ENCODE results near the gene SPHK2.
A peak's percentile ranks its signal among the peaks of the same experiment; 100 is the strongest.

The SPHK2 gene

DNA sequence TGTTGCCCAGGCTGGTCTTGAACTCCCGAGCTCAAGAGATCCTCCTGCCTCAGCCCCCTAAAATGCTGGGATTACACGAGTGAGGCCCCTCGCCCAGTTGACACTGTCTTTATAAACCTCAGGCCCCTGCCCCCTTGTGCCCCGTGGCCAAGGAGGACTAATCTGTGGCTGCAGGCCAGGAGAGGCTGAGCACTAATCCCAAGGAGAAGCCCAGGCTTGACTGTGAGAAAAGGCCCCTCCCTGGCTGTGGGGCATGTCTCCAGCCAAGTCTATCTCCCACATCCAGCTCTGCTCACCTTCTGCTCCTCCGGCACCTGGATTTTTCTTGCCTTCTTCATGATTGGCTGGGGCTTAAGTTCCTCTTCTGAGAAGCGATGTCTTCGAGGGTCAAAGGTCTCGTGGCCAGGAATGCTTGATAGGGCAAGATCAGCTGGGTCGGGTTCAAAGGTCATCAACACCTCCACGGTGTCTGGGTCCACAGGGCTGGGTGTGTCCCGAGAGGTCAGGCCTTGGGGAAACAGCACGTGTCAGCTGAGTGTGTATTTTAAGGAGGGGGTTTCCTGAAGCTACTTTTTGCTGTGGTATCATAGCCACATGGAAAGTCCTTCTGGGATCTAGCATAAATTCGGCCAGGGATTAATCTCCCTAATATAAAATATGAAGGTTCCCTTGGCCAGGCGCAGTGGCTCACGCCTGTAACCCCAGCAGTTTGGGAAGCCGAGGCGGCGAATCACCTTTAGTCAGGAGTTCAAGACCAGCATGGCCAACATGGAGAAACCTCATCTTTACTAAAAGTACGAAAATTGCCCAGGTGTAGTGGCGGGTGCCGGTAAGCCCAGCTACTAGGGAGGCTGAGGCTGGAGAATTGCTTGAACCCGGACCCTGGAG is 14.1 kb downstream of the SPHK2 start:
- POLR2A ChIA-PET, result interaction anchor here (1.2 kb wide), 1 partner anchor 16 kb away, joined by 3 read pairs; no protein-coding TSS in a partner anchor
- no peaks in the 10 kb centered on the region for H3K9me3 ChIP-seq (ENCODE audit: control extremely low read depth in 1 of 5, control insufficient read depth in 4 of 5, insufficient read depth in 2 of 5, low read depth in 1 of 5, low read length in 4 of 5)
- peaks cover 10 to 62% (median 53%) of the 10 kb centered on the region in 4 experiments for H3K4me1 ChIP-seq (ENCODE audit: control extremely low read depth in 1 of 4, control insufficient read depth in 4 of 4, insufficient read depth in 4 of 4, low read length in 3 of 4)
- no peaks in the 10 kb centered on the region for H3K27me3 ChIP-seq (replicated peaks in 2 of 5; ENCODE audit: control insufficient read depth in 4 of 5, insufficient read depth in 5 of 5, low read length in 4 of 5)
- WGBS (ENCODE audit: insufficient coverage), result 94% methylated on average over 17 of the region's 22 CpGs
- H3K27ac ChIP-seq (ENCODE audit: insufficient read depth in 1 of 2, low read depth in 1 of 2, low read length in 2 of 2, poor library complexity in 1 of 2, severe bottlenecking in 2 of 2), result peak overlapping the region; percentile 77 to 88
- H3K36me3 ChIP-seq (ENCODE audit: control insufficient read depth in 4 of 4, insufficient read depth in 4 of 4, low read length in 3 of 4), result peaks cover 0 to 19% (median 10%) of the 10 kb centered on the region in 4 experiments
- peak overlapping the region in 1 of 7 experiments; percentile 79 for H3K4me3 ChIP-seq (ENCODE audit: control insufficient read depth in 1 of 7, extremely low read depth in 1 of 7, insufficient read depth in 4 of 7, low read depth in 2 of 7, low read length in 6 of 7)
- no peak for DNase-seq
- CTCF ChIA-PET, result interaction anchor here (1.0 to 1.8 kb wide), 5 partner anchors 9 to 25 kb away, joined by 4 to 10 read pairs (median 6); partner anchors contain the start of genes CA11, RPL18 and SPHK2

DNA sequence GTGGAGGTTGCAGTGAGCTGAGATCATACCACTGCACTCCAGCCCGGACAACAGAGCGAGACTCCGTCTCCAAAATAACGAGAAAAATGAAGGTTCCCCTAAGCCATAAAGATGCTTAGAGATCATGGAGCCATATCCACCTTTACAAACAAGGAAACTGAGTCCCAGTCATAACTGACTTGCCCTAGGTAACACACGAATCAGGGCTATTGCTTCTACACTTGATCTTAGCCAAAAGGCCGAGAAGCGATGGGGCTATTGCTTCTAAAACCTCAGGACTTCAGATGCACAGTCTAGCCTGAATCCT is 14.7 kb downstream of the SPHK2 start:
- Histone ChIP-seq H3K27ac (ENCODE audit: insufficient read depth in 1 of 2, low read depth in 1 of 2, low read length in 2 of 2, poor library complexity in 1 of 2, severe bottlenecking in 2 of 2) (peak overlapping the region; percentile 77 to 88), H3K4me1 (ENCODE audit: control extremely low read depth in 1 of 4, control insufficient read depth in 4 of 4, insufficient read depth in 4 of 4, low read length in 3 of 4) (peaks cover 13 to 68% (median 59%) of the 10 kb centered on the region in 4 experiments), H3K4me3 (ENCODE audit: control insufficient read depth in 1 of 7, extremely low read depth in 1 of 7, insufficient read depth in 4 of 7, low read depth in 2 of 7, low read length in 6 of 7) (peak overlapping the region in 6 of 7 experiments; percentile 27 to 83 (median 60)), H3K36me3 (ENCODE audit: control insufficient read depth in 4 of 4, insufficient read depth in 4 of 4, low read length in 3 of 4) (peaks cover 0 to 16% (median 9%) of the 10 kb centered on the region in 4 experiments), H3K27me3 (replicated peaks in 2 of 5; ENCODE audit: control insufficient read depth in 4 of 5, insufficient read depth in 5 of 5, low read length in 4 of 5) (no peaks in the 10 kb centered on the region), H3K9me3 (ENCODE audit: control extremely low read depth in 1 of 5, control insufficient read depth in 4 of 5, insufficient read depth in 2 of 5, low read depth in 1 of 5, low read length in 4 of 5) (no peaks in the 10 kb centered on the region)
- WGBS (ENCODE audit: insufficient coverage), result 83% methylated on average over 7 of the region's 7 CpGs
- POLR2A ChIA-PET, result interaction anchor here (1.2 kb wide), 1 partner anchor 17 kb away, joined by 3 read pairs; no protein-coding TSS in a partner anchor
- CTCF ChIA-PET, result interaction anchor here (1.5 to 1.8 kb wide), 3 partner anchors 10 to 25 kb away, joined by 5 to 10 read pairs (median 6); partner anchors contain the start of gene CA11
- no peak for DNase-seq

DNA sequence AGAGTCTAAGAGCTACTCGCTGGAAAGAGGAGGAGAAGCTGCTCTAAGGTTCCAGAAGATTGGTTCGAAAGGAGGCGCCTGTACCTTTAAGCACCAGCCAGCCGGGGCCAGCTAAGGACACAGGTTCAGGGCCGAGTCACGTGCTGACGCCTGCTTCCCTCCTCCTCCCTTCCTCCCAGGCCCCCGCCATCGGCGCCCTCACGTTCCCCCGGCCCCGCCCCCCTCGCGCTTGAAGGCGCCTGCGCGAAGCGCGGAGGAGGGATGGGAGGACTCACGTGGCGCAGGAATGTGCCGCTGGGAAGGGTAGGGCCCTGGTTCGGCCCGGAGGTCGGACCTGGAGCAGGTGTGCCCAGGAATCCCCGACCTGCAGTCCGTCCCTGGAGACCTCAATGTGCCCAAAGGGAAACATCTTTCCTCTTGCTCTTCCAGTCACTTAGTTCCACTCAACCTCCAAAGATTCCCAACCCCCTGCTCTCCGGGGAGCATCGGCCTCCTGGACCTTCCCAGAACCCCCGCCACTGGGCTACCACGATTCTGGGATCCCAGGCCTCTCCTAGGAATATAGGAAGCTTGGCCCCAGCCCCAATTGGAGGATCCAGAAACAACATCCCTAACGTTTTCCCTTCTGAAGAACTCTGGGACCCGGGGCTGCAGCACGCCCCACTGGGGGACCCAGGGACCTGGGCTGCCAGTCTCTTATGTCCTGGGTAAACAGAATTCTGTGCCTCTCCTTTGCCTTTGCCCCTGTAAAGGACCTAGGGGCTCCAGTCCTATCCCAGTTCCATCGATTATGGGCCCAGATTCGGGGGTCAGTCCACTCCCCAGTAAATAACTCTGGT is 15.3 kb downstream of the SPHK2 start:
- ChIA-PET CTCF (interaction anchor here (1.6 to 1.8 kb wide), 2 partner anchors 11 to 26 kb away, joined by 5 to 10 read pairs; partner anchors contain the start of gene CA11), POLR2A (interaction anchor here (1.2 kb wide), 1 partner anchor 17 kb away, joined by 3 read pairs; no protein-coding TSS in a partner anchor)
- Histone ChIP-seq H3K9me3 (ENCODE audit: control extremely low read depth in 1 of 5, control insufficient read depth in 4 of 5, insufficient read depth in 2 of 5, low read depth in 1 of 5, low read length in 4 of 5) (no peaks in the 10 kb centered on the region), H3K27me3 (replicated peaks in 2 of 5; ENCODE audit: control insufficient read depth in 4 of 5, insufficient read depth in 5 of 5, low read length in 4 of 5) (no peaks in the 10 kb centered on the region), H3K4me3 (ENCODE audit: control insufficient read depth in 1 of 7, extremely low read depth in 1 of 7, insufficient read depth in 4 of 7, low read depth in 2 of 7, low read length in 6 of 7) (peak overlapping the region in 6 of 7 experiments; percentile 27 to 83 (median 76)), H3K4me1 (ENCODE audit: control extremely low read depth in 1 of 4, control insufficient read depth in 4 of 4, insufficient read depth in 4 of 4, low read length in 3 of 4) (peaks cover 13 to 70% (median 61%) of the 10 kb centered on the region in 4 experiments), H3K36me3 (ENCODE audit: control insufficient read depth in 4 of 4, insufficient read depth in 4 of 4, low read length in 3 of 4) (peaks cover 0 to 16% (median 6%) of the 10 kb centered on the region in 4 experiments), H3K27ac (ENCODE audit: insufficient read depth in 1 of 2, low read depth in 1 of 2, low read length in 2 of 2, poor library complexity in 1 of 2, severe bottlenecking in 2 of 2) (peak overlapping the region; percentile 77 to 88)
- WGBS (ENCODE audit: insufficient coverage), result 5% methylated on average over 25 of the region's 37 CpGs
- DNase-seq, result peak; percentile 93 to 97 (median 96)

- Histone ChIP-seq H3K27ac (ENCODE audit: insufficient read depth in 1 of 2, low read depth in 1 of 2, low read length in 2 of 2, poor library complexity in 1 of 2, severe bottlenecking in 2 of 2) (peak overlapping the region; percentile 64 to 88), H3K36me3 (ENCODE audit: control insufficient read depth in 4 of 4, insufficient read depth in 4 of 4, low read length in 3 of 4) (peaks cover 0 to 16% (median 6%) of the 10 kb centered on the region in 4 experiments), H3K4me3 (ENCODE audit: control insufficient read depth in 1 of 7, extremely low read depth in 1 of 7, insufficient read depth in 4 of 7, low read depth in 2 of 7, low read length in 6 of 7) (peak overlapping the region; percentile 72 to 90 (median 80)), H3K27me3 (replicated peaks in 2 of 5; ENCODE audit: control insufficient read depth in 4 of 5, insufficient read depth in 5 of 5, low read length in 4 of 5) (no peaks in the 10 kb centered on the region), H3K9me3 (ENCODE audit: control extremely low read depth in 1 of 5, control insufficient read depth in 4 of 5, insufficient read depth in 2 of 5, low read depth in 1 of 5, low read length in 4 of 5) (no peaks in the 10 kb centered on the region), H3K4me1 (ENCODE audit: control extremely low read depth in 1 of 4, control insufficient read depth in 4 of 4, insufficient read depth in 4 of 4, low read length in 3 of 4) (peaks cover 13 to 63% (median 56%) of the 10 kb centered on the region in 4 experiments)
- DNase-seq, result peak in 2 of 3 donors; percentile 63 to 67
- under 1% methylated on average over 51 of the region's 67 CpGs for WGBS (ENCODE audit: insufficient coverage)
- CTCF ChIA-PET, result no interaction called here
- POLR2A ChIA-PET, result no interaction called here
Measured at GRCh38 chr19:48635263-48635965, 16.1 kb downstream of the SPHK2 start.

- ChIA-PET POLR2A (no interaction called here), CTCF (no interaction called here)
- peaks cover 13 to 57% (median 48%) of the 10 kb centered on the region in 4 experiments for H3K4me1 ChIP-seq (ENCODE audit: control extremely low read depth in 1 of 4, control insufficient read depth in 4 of 4, insufficient read depth in 4 of 4, low read length in 3 of 4)
- peak overlapping the region; percentile 72 to 90 (median 80) for H3K4me3 ChIP-seq (ENCODE audit: control insufficient read depth in 1 of 7, extremely low read depth in 1 of 7, insufficient read depth in 4 of 7, low read depth in 2 of 7, low read length in 6 of 7)
- peak in 1 of 3 donors; percentile 36 for DNase-seq
- H3K27me3 ChIP-seq (replicated peaks in 2 of 5; ENCODE audit: control insufficient read depth in 4 of 5, insufficient read depth in 5 of 5, low read length in 4 of 5), result no peaks in the 10 kb centered on the region
- WGBS (ENCODE audit: insufficient coverage), result 0% methylated on average over 22 of the region's 35 CpGs
- no peaks in the 10 kb centered on the region for H3K9me3 ChIP-seq (ENCODE audit: control extremely low read depth in 1 of 5, control insufficient read depth in 4 of 5, insufficient read depth in 2 of 5, low read depth in 1 of 5, low read length in 4 of 5)
- H3K27ac ChIP-seq (ENCODE audit: insufficient read depth in 1 of 2, low read depth in 1 of 2, low read length in 2 of 2, poor library complexity in 1 of 2, severe bottlenecking in 2 of 2), result peak overlapping the region; percentile 28 to 78
- H3K36me3 ChIP-seq (ENCODE audit: control insufficient read depth in 4 of 4, insufficient read depth in 4 of 4, low read length in 3 of 4), result peaks cover 0 to 15% (median 6%) of the 10 kb centered on the region in 4 experiments
Measured at GRCh38 chr19:48635966-48636858, 16.9 kb downstream of the SPHK2 start.

All from common myeloid progenitor, CD34-positive (primary cell).